HG03159 (cell line): ENCODE measurements around the gene TMEM205.
"Not testable (repeated sequence)": the region's sequence is repeated elsewhere in the genome, so short reads cannot be mapped to it uniquely, and the experiment has no call there.

Source experiments
- ATAC-seq: cut with Tn5 transposase; IDR thresholded peaks from one replicate; pipeline ENCODE4 v1.9.1; 2021; ENCODE audit warnings: mild to moderate bottlenecking, moderate library complexity; ENCODE audit not compliant: unreplicated experiment

Gene TMEM205

DNA sequence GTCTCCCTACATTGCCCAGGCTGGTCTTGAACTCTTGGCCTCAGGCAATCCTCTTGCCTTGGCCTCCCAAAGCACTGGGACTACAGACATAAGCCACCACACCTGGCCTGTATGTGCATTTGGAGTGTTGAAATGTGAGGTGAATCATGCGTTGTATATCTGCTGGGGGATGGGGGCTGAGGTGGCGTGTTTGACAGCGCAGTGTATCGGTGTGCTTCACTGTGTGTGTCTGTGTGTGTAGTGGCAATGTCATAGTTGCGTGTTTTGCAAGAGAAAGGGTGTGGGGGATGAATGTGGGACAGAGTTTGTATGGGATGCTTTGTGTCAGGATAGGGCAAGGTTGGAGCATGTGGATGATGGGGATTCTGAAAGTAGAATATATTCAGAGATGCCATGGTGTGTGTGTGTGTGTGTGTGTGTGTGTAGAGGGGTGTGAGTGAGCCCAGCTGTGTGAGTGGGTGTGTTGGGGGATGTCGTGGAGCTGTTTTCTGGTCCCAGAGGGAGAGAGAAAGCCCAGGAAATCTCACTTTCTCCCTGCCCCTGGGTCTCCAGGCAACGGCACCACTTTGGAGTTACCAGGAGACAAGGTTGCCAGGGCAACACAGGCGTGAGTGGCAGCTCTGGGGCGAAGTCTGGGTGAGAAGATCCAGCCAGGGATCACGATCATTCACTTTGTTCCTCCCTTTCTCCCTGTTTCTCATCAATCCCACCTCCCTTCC is 27.3 kb upstream of the TMEM205 start:
- ATAC-seq = no peak

GRCh38 chr19:11370744-11371143 is 24.7 kb upstream of the TMEM205 start:
- ATAC-seq = no peak

- ATAC-seq = no peak
These were observed 21.5 kb upstream of the TMEM205 start for GRCh38 chr19:11367528-11367927.

- no peak for ATAC-seq
These were observed 19.6 kb upstream of the TMEM205 start for GRCh38 chr19:11365557-11366117.

DNA sequence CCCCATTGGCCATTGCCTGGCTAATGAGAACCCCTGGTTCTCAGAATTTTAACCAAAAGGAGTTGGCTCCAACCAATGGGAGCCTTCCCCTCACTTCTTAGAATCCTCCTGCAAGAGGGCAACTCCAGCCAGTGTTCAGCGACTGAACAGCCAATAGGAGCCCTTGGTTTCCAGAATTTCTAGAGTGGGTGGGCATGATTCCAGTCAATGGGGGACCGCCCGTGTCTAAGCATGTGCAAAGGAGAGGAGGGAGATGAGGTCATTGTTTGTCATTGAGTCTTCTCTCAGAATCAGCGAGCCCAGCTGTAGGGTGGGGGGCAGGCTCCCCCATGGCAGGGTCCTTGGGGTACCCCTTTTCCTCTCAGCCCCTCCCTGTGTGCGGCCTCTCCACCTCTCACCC is 18.9 kb upstream of the TMEM205 start:
- no peak for ATAC-seq

DNA sequence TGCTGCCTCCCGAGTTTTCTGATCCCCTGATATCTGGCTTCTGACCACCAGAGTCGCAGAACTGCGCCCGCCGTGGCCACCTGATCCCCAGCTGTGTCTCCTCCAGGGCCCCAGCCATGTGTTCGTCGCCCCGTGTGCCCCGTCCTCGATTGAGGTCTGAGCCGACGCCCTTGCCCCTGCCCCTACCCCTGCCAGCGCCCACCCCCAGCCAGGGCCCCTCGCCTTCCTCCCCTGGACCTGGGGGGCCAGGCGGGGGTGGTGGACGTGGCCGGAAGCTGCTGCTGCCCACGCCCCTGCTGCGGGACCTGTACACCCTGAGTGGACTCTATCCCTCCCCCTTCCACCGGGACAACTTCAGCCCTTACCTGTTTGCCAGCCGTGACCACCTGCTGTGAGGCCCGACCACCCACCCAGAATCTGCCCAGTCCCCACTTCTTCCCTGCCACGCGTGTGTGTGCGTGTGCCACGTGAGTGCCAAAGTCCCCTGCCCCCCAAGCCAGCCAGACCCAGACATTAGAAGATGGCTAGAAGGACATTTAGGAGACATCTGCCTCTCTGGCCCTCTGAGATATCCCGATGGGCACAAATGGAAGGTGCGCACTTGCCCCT is 18.3 kb upstream of the TMEM205 start:
- ATAC-seq = no peak

GRCh38 chr19:11363881-11364280 is 17.8 kb upstream of the TMEM205 start:
- no peak for ATAC-seq

- no peak for ATAC-seq
These were observed 16.0 kb upstream of the TMEM205 start for GRCh38 chr19:11361771-11362731.

- no peak for ATAC-seq
These were observed 15.1 kb upstream of the TMEM205 start for GRCh38 chr19:11361037-11361770.

DNA sequence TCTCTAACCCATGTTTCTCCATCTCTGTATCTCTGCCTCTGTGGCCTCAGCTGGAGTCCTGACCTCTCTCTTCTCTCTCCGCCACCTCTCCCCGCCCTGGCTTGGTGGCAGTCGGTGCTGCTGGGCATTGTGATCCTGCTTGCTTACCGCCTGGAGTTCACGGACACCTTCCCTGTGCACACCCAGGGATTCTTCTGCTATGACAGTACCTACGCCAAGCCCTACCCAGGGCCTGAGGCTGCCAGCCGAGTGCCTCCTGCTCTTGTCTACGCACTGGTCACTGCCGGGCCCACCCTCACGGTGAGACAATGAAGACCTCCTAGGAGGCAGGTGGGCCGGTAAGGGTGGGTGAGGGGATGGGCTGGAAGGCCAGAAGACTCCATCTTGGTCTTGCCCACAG is 13.4 kb upstream of the TMEM205 start:
- ATAC-seq = no peak

DNA sequence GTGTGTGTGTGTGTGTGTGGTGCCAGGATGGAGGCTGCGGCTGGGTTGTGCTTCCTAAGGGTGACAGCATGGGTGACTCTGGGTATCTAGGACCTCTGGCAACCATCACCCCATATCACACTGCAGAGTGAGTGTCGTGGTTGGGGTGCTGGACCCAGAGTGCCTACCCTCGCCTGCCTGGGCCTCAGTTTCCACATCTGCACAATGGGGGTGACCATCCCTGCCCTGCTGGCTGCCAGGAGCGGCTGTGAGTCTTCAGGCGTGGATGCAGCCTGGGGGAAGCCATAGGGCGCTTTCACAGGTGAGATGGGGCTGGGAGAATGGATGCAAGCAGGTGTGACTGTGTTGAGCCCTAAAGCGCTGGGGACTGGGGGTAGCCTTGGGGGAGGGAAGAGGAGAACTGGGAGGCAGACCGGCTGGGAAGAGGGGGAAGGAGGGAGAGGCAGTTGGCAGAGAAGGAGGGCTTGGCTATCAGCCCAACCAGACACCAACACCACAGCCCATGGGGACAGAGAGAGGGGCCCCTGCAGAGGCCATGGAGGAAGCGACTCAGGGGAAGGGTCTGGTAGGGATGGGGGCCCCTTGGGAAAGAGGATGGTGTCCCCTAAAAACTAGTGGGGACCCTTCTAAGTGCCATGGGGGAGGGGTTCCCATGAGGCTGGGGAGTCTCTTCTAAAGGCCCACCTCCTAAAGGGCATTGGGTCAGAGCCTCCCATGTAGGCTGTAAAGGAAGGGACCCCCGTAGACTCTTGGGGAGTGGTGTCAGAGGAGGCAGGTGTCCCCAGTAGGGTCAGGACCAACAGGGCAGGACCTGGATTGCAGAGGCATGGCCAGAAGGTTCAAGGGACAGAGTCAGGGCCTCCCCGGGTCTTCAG is 10.8 kb upstream of the TMEM205 start:
- ATAC-seq = no peak

GRCh38 chr19:11356074-11356397 is 10.0 kb upstream of the TMEM205 start:
- no peak for ATAC-seq

GRCh38 chr19:11355160-11356073 is 9.3 kb upstream of the TMEM205 start, which contains the start of gene PLPPR2:
PLPPR2 (plus strand) TSS chr19:11355432; CDS start chr19:11357674, 2,242 bp downstream.
- ATAC-seq = no peak

DNA sequence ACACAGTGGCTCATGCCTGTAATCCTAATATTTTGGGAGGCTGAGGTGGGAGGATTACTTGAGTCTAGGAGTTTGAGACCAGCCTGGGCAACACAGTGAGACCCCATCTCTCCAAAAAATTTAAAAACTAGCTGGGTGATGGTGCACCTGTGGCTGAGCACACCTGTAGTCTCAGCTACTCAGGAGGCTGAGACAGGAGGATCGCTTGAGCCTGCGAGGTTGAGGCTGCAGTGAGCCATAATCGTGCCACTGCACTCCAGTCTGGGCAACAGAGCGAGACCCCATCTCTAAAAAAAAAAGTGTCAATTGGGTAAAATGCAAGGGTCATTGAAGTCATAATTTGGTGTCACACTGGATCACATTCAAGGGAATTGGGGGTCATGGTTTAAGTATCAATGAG is 8.0 kb upstream of the TMEM205 start:
- ATAC-seq = not testable (repeated sequence)

GRCh38 chr19:11349171-11349570 is 3.1 kb upstream of the TMEM205 start:
- no peak for ATAC-seq

DNA sequence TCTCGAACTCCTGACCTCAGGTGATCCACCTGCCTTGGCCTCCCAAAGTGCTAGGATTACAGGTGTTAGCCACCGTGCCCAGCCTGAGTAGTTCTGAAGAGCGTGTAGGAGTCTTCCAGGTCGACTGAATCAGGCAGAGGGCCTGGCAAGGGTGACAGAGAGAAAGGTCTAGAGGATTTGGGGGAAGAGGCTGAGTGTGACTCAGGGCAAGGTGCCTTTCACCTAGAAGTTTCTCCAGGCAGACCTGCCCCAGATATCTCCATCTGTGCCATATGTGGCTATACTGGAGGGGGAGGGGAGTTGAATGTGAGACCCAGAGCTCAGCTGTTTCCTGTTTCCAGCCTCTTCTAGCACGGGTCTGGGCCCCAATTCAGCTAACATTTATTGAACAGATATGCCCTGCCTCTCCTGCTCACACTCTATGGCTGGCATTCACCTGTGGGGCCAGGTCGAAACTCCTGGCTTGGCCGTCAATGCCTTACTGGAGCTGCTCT is 1.5 kb upstream of the TMEM205 start:
- no peak for ATAC-seq

- ATAC-seq = no peak
These were observed 805 bp downstream of the TMEM205 start for GRCh38 chr19:11345122-11345803.

GRCh38 chr19:11342429-11342828 is 3.6 kb downstream of the TMEM205 start:
- no peak for ATAC-seq
